Endothelial cell of umbilical vein (primary cell): Measurements from ENCODE around the gene UFSP1. TPM values are rescaled to one million over a fixed set of nuclear protein-coding genes. Genes with fewer than 3 reads are reported as not detected.

ENCODE experiments used
- BruUV-seq: library from RNA; stranded (reverse); fragments of 400-500 nt; replicated peaks from 2 replicates; lab custom pipeline; 2021; lab: Mats Ljungman, UMichigan
- CTCF ChIA-PET: fragments of 300-600, 350-600 bp; sonication (Branson Sonifier 250); formaldehyde crosslinking; loops from one replicate; lab custom pipeline; 2021; ENCODE audit warnings: antibody characterized with exemption, inconsistent platforms; lab: Charles Lee
- POLR2A ChIA-PET: fragments of 300-600, 350-600 bp; sonication (Branson Sonifier 250); formaldehyde crosslinking; loops from one replicate; lab custom pipeline; 2021; ENCODE audit warnings: antibody characterized with exemption, inconsistent platforms; lab: Charles Lee
- DNase-seq: peaks from one replicate; pipeline ENCODE4 v3.0.0-alpha.2; 2011; ENCODE audit warnings: low read depth, low spot score
- FAIRE-seq: peaks from 2 replicates; lab custom pipeline; 2011; peaks lifted over from hg19 to GRCh38; lab: Jason Lieb, UNC
- H2AFZ ChIP-seq: 2 replicates; pipeline ENCODE4 v1.6.0; 2012; ENCODE audit warnings: low read depth, low read length, control low read depth, inconsistent platforms
- H3K27ac ChIP-seq: 2 replicates; pipeline ENCODE4 v1.5.1; 2011; ENCODE audit warnings: low read depth, mild to moderate bottlenecking, control low read depth, low read length, moderate library complexity; ENCODE audit not compliant: insufficient read depth
- H3K27me3 ChIP-seq, 2 experiments: 2 replicates each; pipeline versions ENCODE4 v1.6.0 to v1.6.1; 2011; ENCODE audit warnings: low read length in 2 of 2, mixed read lengths in 1 of 2; ENCODE audit not compliant: control insufficient read depth in 2 of 2, insufficient read depth in 2 of 2
- H3K36me3 ChIP-seq, 2 experiments: 2 replicates in 1 of 2; 3 replicates in 1 of 2; pipeline ENCODE4 v1.5.1; 2011; ENCODE audit warnings: low read length in 2 of 2, mild to moderate bottlenecking in 1 of 2, moderate library complexity in 1 of 2; ENCODE audit not compliant: control insufficient read depth in 2 of 2, insufficient read depth in 2 of 2; ENCODE audit errors: extremely low read depth in 1 of 2
- H3K4me1 ChIP-seq: 3 replicates; pipeline ENCODE4 v1.5.1; 2011; ENCODE audit warnings: mild to moderate bottlenecking, low read length; ENCODE audit not compliant: control insufficient read depth, insufficient read depth; ENCODE audit errors: extremely low read depth
- H3K4me2 ChIP-seq: 2 replicates; pipeline ENCODE4 v1.6.1; 2011; ENCODE audit warnings: low read length, control low read depth, mixed read lengths; ENCODE audit not compliant: insufficient read depth
- H3K4me3 ChIP-seq, 3 experiments: fragments of 200-600 bp in 1 of 3; sonication (generic), shearing (Covaris generic) in 1 of 3; replicated peaks in 1 of 3; 2 replicates each; pipeline ENCODE4 v1.5.1; 2011 to 2016; ENCODE audit warnings: control low read depth in 3 of 3, low read length in 3 of 3, mild to moderate bottlenecking in 2 of 3, inconsistent platforms in 1 of 3, low read depth in 1 of 3, moderate library complexity in 1 of 3; ENCODE audit not compliant: insufficient read depth in 1 of 3
- H3K79me2 ChIP-seq: 2 replicates; pipeline ENCODE4 v1.6.0; 2012; ENCODE audit warnings: low read length, inconsistent platforms; ENCODE audit not compliant: control insufficient read depth, insufficient read depth
- H3K9ac ChIP-seq: replicated peaks from 2 replicates; pipeline ENCODE3; 2011; ENCODE audit warnings: low read length, control low read depth; ENCODE audit not compliant: insufficient read depth; ENCODE audit errors: extremely low read depth
- H3K9me1 ChIP-seq: replicated peaks from 3 replicates; pipeline ENCODE4 v1.6.0; 2011; ENCODE audit warnings: mild to moderate bottlenecking, low read length; ENCODE audit not compliant: control insufficient read depth, insufficient read depth; ENCODE audit errors: extremely low read depth
- H3K9me3 ChIP-seq: replicated peaks from 2 replicates; pipeline ENCODE4 v1.5.1; 2012; ENCODE audit warnings: low read length, inconsistent platforms; ENCODE audit not compliant: control insufficient read depth, insufficient read depth
- H4K20me1 ChIP-seq: replicated peaks from 2 replicates; pipeline ENCODE3; 2011; ENCODE audit warnings: mild to moderate bottlenecking, low read length; ENCODE audit not compliant: control insufficient read depth, insufficient read depth; ENCODE audit errors: extremely low read depth
- EZH2 ChIP-seq: IDR thresholded peaks from 2 replicates; pipeline ENCODE4 v1.6.1; 2012; ENCODE audit warnings: borderline replicate concordance, low read depth, mild to moderate bottlenecking, moderate library complexity, low read length, inconsistent platforms; ENCODE audit not compliant: severe bottlenecking
- FOS ChIP-seq: IDR thresholded peaks from 2 replicates; pipeline ENCODE4 v1.6.1; 2011; ENCODE audit warnings: mild to moderate bottlenecking, low read length, moderate library complexity, borderline replicate concordance; ENCODE audit not compliant: insufficient read depth
- GATA2 ChIP-seq: IDR thresholded peaks from 2 replicates; pipeline ENCODE4 v1.7.0; 2011; ENCODE audit warnings: low read depth, mild to moderate bottlenecking, moderate library complexity, mixed read lengths, low read length; ENCODE audit not compliant: insufficient read length, insufficient read depth
- JUN ChIP-seq: IDR thresholded peaks from 2 replicates; pipeline ENCODE4 v1.6.1; 2011; ENCODE audit warnings: borderline replicate concordance, low read depth; ENCODE audit not compliant: insufficient read length, insufficient read depth
- MYC ChIP-seq: IDR thresholded peaks from one replicate; pipeline ENCODE4 v1.6.1; 2011; ENCODE audit warnings: mild to moderate bottlenecking, low read depth, low read length
- POLR2A ChIP-seq: IDR thresholded peaks from 2 replicates; pipeline ENCODE4 v1.6.1; 2012; ENCODE audit warnings: low read depth, mild to moderate bottlenecking, control low read depth, low read length
- POLR2AphosphoS5 ChIP-seq: IDR thresholded peaks from 2 replicates; pipeline ENCODE4 v1.6.1; 2012; ENCODE audit warnings: low read depth, mild to moderate bottlenecking, control low read depth, low read length, moderate library complexity; ENCODE audit not compliant: insufficient read depth
- dilution Hi-C: fragments of 300-500 bp; cut with MboI; formaldehyde crosslinking; loops from one replicate; pipeline ENCODE4 v1.15.0; 2019; ENCODE audit warnings: low sequenced_read_pairs; ENCODE audit not compliant: extremely low pct_ligation_motif_present
- intact Hi-C: fragments of 100-400 bp; cut with micrococcal nuclease; formaldehyde crosslinking; loops from one replicate; pipeline ENCODE4 v1.10.0; 2022
- polyA plus RNA-seq, 4 experiments: library from polyadenylated mRNA; depleted of rRNA in 3 of 4; stranded (reverse) in 3 of 4; unstranded in 1 of 4; fragments of >200 nt; gene quantifications; 2 replicates each; pipeline versions ENCODE4 v1.2.1 to v1.2.3, GENCODE V29; 2011 to 2012; ENCODE audit warnings: missing spikeins in 1 of 4
- total RNA-seq: library from RNA; stranded (reverse); gene quantifications from 2 replicates; pipeline ENCODE4 v1.2.3, GENCODE V29; 2021
- TF ChIP-seq, protein P1 (sequence below): IDR thresholded peaks from 2 replicates; pipeline ENCODE4 v1.6.1; 2011; ENCODE audit not compliant: insufficient read depth, insufficient read length

Gene UFSP1
- total and polyA plus RNA-seq, 2 donors (not counting 3 experiments of a cell fraction or from before 2014, with no cell fraction given), result 0.84 to 0.93 TPM

DNA sequence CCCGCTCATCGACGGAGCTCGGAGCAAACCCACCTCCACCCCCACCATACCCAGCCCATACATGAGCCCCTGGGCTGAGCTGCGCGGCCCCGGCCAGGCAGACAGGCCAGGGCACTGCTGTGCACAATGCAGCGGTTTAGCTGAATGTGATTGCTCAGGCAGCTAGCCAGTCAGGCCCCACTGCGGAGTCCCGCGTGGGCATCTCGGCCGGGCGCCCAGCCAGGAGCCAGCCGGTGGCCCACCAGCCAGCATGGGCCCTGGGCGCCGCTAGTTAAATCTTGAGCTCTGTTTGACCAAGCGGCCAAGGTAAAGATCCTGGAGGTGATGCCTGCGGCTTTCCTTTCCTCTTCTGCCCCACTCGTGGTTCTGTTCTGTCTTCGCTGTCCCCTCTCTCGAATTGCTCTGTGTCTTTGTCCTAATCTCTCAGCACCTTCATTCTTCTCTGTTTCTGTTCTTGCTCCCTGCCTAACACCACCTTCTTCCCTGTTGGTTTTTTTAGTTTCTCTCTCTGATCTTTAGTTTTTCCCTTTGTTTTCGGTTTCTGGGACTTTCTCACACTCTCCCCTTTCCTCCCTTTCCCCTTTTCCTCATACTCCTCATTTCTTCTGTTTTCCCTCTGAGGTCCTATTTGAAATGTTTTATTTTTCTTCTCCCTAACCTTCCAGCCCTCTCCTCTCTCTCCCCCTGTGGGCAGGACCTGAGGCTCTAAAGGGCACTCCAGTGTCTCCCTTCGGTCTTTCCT is 6.6 kb downstream of the UFSP1 start:
- H3K27me3 ChIP-seq, result no peaks in the 10 kb centered on the region
- no peaks in the 10 kb centered on the region for H4K20me1 ChIP-seq
- no peak overlapping the region for H3K4me3 ChIP-seq
- peaks cover 40% of the 10 kb centered on the region for H3K79me2 ChIP-seq
- H3K4me2 ChIP-seq, result no peak overlapping the region
- ChIA-PET POLR2A (no interaction called here), CTCF (interaction anchor here (0.9 to 1.0 kb wide), 2 partner anchors 8 to 84 kb away, joined by 3 read pairs; partner anchors contain the start of gene SRRT)
- no peak overlapping the region for H3K27ac ChIP-seq
- no peaks in the 10 kb centered on the region for H3K9me1 ChIP-seq
- intact Hi-C loops (no loop called here), dilution Hi-C loops (no loop called here)
- H3K9me3 ChIP-seq, result no peaks in the 10 kb centered on the region
- FAIRE-seq (no peak), DNase-seq (no peak)
- peaks cover 27 to 64% of the 10 kb centered on the region in 2 experiments for H3K36me3 ChIP-seq
- H3K4me1 ChIP-seq, result peaks cover 14% of the 10 kb centered on the region
- no peak overlapping the region for H2AFZ ChIP-seq
- TF ChIP-seq GATA2 (no peak), POLR2AphosphoS5 (no peak), JUN (no peak), POLR2A (no peak), MYC (no peak), EZH2 (no peak), FOS (no peak)
- TF ChIP-seq, protein P1, sequence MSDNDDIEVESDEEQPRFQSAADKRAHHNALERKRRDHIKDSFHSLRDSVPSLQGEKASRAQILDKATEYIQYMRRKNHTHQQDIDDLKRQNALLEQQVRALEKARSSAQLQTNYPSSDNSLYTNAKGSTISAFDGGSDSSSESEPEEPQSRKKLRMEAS, result no peak
- H3K9ac ChIP-seq, result no peak overlapping the region
- BruUV-seq, result no TSS peak
